Stomach (tissue), 9 donors: ENCODE measurements around the gene CDHR4. TPM values are rescaled to one million over a fixed set of nuclear protein-coding genes. Genes with fewer than 3 reads are reported as not detected.

Experiments
- DNase-seq, 2 donors: peaks; one replicate each; pipeline versions ENCODE4 v3.0.0 to v3.0.0-alpha.2; 2013 to 2019
- H3K27ac ChIP-seq, 5 donors: fragments of 200-600 bp in 4 of 5; sonication (generic) in 4 of 5; one replicate each; pipeline ENCODE4 v1.5.1; 2013 to 2019; ENCODE audit warnings: mild to moderate bottlenecking in 1 of 5, moderate library complexity in 1 of 5
- H3K27me3 ChIP-seq, 3 donors: fragments of 200-600 bp; sonication (generic); one replicate each; pipeline ENCODE4 v1.5.1; 2017 to 2019; ENCODE audit warnings: mixed run types in 1 of 3
- H3K36me3 ChIP-seq, 4 donors: fragments of 200-600 bp; sonication (generic); 1 replicate in 3 of 4; 2 replicates in 1 of 4; pipeline ENCODE4 v1.5.1; 2016 to 2019
- H3K4me1 ChIP-seq, 4 donors: fragments of 200-600 bp; sonication (generic); one replicate each; pipeline ENCODE4 v1.5.1; 2016 to 2019
- H3K4me3 ChIP-seq, 4 donors: fragments of 200-600 bp; sonication (generic) in 3 of 4; one replicate each; pipeline ENCODE4 v1.5.1; 2016 to 2019; ENCODE audit warnings: mild to moderate bottlenecking in 1 of 4
- H3K9me3 ChIP-seq, 4 donors: fragments of 200-600 bp; sonication (generic); one replicate each; pipeline ENCODE4 v1.5.1; 2016 to 2019
- CTCF ChIP-seq, 7 experiments: fragments of 450-650 bp in 4 of 7; fragments of 200-600 bp in 3 of 7; sonication (generic) in 3 of 7; IDR thresholded peaks; one replicate each; pipeline ENCODE4 v1.5.1; 2016 to 2019; ENCODE audit warnings: antibody characterized with exemption in 7 of 7, control low read depth in 2 of 7, mild to moderate bottlenecking in 1 of 7
- EP300 ChIP-seq: sonication (generic); formaldehyde crosslinking; IDR thresholded peaks from one replicate; pipeline ENCODE4 v1.6.1; 2017; ENCODE audit warnings: antibody characterized with exemption
- POLR2A ChIP-seq, 4 donors: fragments of 450-650 bp; IDR thresholded peaks; one replicate each; pipeline ENCODE4 v1.6.1; 2016; ENCODE audit warnings: antibody characterized with exemption in 4 of 4, control low read depth in 2 of 4, mild to moderate bottlenecking in 1 of 4, moderate library complexity in 1 of 4
- POLR2AphosphoS5 ChIP-seq, 3 donors: sonication (generic); formaldehyde crosslinking; IDR thresholded peaks; one replicate each; pipeline ENCODE4 v1.6.1; 2016; ENCODE audit warnings: antibody characterized with exemption in 3 of 3
- WGBS, 5 donors: extraction: QIAGEN DNeasy Blood & Tissue Kit in 3 of 5; methylation state at CpG; one replicate each; pipeline versions ENCODE4 v1.1.5 to v1.1.7; 2013 to 2018; 5-methylcytosine and 5-hydroxymethylcytosine counted together
- intact Hi-C: fragments of 100-400 bp; cut with DNase I; formaldehyde crosslinking; loops from one replicate; pipeline ENCODE4 v1.15.1; 2023; ENCODE audit warnings: low total_unique reads
- polyA plus RNA-seq, 3 donors: library from polyadenylated mRNA; stranded (reverse); fragments of 200-250 nt; gene quantifications; one replicate each; pipeline ENCODE4 v1.2.3, GENCODE V29; 2013
- total RNA-seq, 5 donors: library from RNA; depleted of rRNA; stranded (reverse); fragments of >200 nt; gene quantifications; one replicate each; pipeline versions ENCODE4 v1.1.0 to v1.2.3, GENCODE V29; 2014 to 2016
- donor health status: healthy with polysubstance abuse.
- donor health status: Bipolar disorder and iron deficiency.
- donor health status: healthy.

The CDHR4 gene
- total and polyA plus RNA-seq, 8 donors = under 0.01 to 0.73 (median 0.18) TPM; not detected in 5

GRCh38 chr3:49790626-49791411, 8.9 kb downstream of the CDHR4 start:
- Histone ChIP-seq H3K36me3 (no peaks in the 10 kb centered on the region), H3K27me3 (no peaks in the 10 kb centered on the region), H3K4me3 (no peak overlapping the region), H3K4me1 (peaks cover 7 to 10% (median 9%) of the 10 kb centered on the region in 4 donors), H3K27ac (no peak overlapping the region), H3K9me3 (no peaks in the 10 kb centered on the region)
- TF ChIP-seq POLR2AphosphoS5 (IDR thresholded peaks at IDR 0.05) = no peak
- no peak for TF ChIP-seq POLR2A (IDR thresholded peaks at IDR 0.05)
- TF ChIP-seq EP300 = no peak
- no peak for TF ChIP-seq CTCF (IDR thresholded peaks at IDR 0.05)
- DNase-seq = no peak
- 58 to 73% (median 69%) methylated on average over 9 of the region's 9 CpGs for WGBS, 5 donors
- intact Hi-C loops = no loop called here

GRCh38 chr3:49788056-49788455, 11.6 kb downstream of the CDHR4 start:
- no peak overlapping the region for H3K4me3 ChIP-seq
- H3K27ac ChIP-seq = no peak overlapping the region
- no peak for TF ChIP-seq EP300
- no peak for TF ChIP-seq POLR2AphosphoS5 (IDR thresholded peaks at IDR 0.05)
- no peak for TF ChIP-seq POLR2A (IDR thresholded peaks at IDR 0.05)
- no peak for TF ChIP-seq CTCF (IDR thresholded peaks at IDR 0.05)
- peaks cover 24 to 35% (median 34%) of the 10 kb centered on the region in 4 donors for H3K4me1 ChIP-seq
- intact Hi-C loops = no loop called here
- H3K27me3 ChIP-seq = no peaks in the 10 kb centered on the region
- no peaks in the 10 kb centered on the region for H3K9me3 ChIP-seq
- DNase-seq = no peak
- peaks cover 0 to 18% (median 13%) of the 10 kb centered on the region in 4 donors for H3K36me3 ChIP-seq
- WGBS, 5 donors = 86 to 97% (median 95%) methylated on average over 2 of the region's 2 CpGs

GRCh38 chr3:49787536-49787935, 12.1 kb downstream of the CDHR4 start:
- intact Hi-C loops = no loop called here
- WGBS, 5 donors = 82 to 90% (median 85%) methylated on average over 5 of the region's 5 CpGs

GRCh38 chr3:49787182-49787464, 12.6 kb downstream of the CDHR4 start:
- Histone ChIP-seq H3K9me3 (no peaks in the 10 kb centered on the region), H3K4me3 (peak overlapping the region; percentile 79 to 98 (median 92)), H3K36me3 (peaks cover 0 to 24% (median 17%) of the 10 kb centered on the region in 4 donors), H3K27ac (peak overlapping the region; percentile 86 to 99 (median 94)), H3K4me1 (peaks cover 24 to 44% (median 40%) of the 10 kb centered on the region in 4 donors), H3K27me3 (no peaks in the 10 kb centered on the region)
- 60 to 80% (median 74%) methylated on average over 3 of the region's 3 CpGs for WGBS, 5 donors
- intact Hi-C loops = no loop called here
- TF ChIP-seq POLR2AphosphoS5 (IDR thresholded peaks at IDR 0.05) = no peak
- no peak for TF ChIP-seq POLR2A (IDR thresholded peaks at IDR 0.05)
- TF ChIP-seq CTCF (IDR thresholded peaks at IDR 0.05) = no peak
- no peak for TF ChIP-seq EP300
- DNase-seq = no peak

More at GRCh38 chr3:49787536-49787935, 12.1 kb downstream of the CDHR4 start:
- no peaks in the 10 kb centered on the region for H3K9me3 ChIP-seq
- DNase-seq = no peak
- no peaks in the 10 kb centered on the region for H3K27me3 ChIP-seq
- TF ChIP-seq POLR2A (IDR thresholded peaks at IDR 0.05) (no peak), CTCF (IDR thresholded peaks at IDR 0.05) (no peak), POLR2AphosphoS5 (IDR thresholded peaks at IDR 0.05) (no peak), EP300 (no peak)
- peaks cover 0 to 19% (median 13%) of the 10 kb centered on the region in 4 donors for H3K36me3 ChIP-seq
- H3K4me1 ChIP-seq = peaks cover 24 to 40% (median 36%) of the 10 kb centered on the region in 4 donors
- peak overlapping the region in 3 of 5 donors; percentile 94 to 99 (median 96) for H3K27ac ChIP-seq
- peak overlapping the region in 1 of 4 donors; percentile 98 for H3K4me3 ChIP-seq
